BJ (cell line): ENCODE results near the gene TCF12. TPM values are rescaled to one million over a fixed set of nuclear protein-coding genes. Genes with fewer than 3 reads are reported as not detected.

Experiments used
- CTCF ChIA-PET: fragments of 350-600 bp; formaldehyde crosslinking; extraction: SDS; loops from one replicate; lab custom pipeline; 2021; ENCODE audit warnings: antibody characterized with exemption, inconsistent platforms; lab: Yijun Ruan, JAX
- POLR2A ChIA-PET: fragments of 300-600 bp; sonication (Branson Sonifier 250); formaldehyde crosslinking; extraction: SDS; loops from one replicate; lab custom pipeline; 2021; ENCODE audit warnings: antibody characterized with exemption; lab: Charles Lee
- DNase-seq: peaks from one replicate; pipeline ENCODE4 v3.0.0-alpha.2; 2011; ENCODE audit warnings: low read depth
- H3K27me3 ChIP-seq: 2 replicates; pipeline ENCODE4 v1.6.0; 2011; ENCODE audit warnings: low read length; ENCODE audit not compliant: control insufficient read depth, insufficient read depth
- H3K36me3 ChIP-seq: 2 replicates; pipeline ENCODE4 v1.5.1; 2011; ENCODE audit warnings: low read length; ENCODE audit not compliant: control insufficient read depth, insufficient read depth
- H3K4me3 ChIP-seq: 2 replicates; pipeline ENCODE4 v1.5.1; 2011; ENCODE audit warnings: low read depth, mild to moderate bottlenecking, control low read depth, low read length
- CTCF ChIP-seq: IDR thresholded peaks from 2 replicates; pipeline ENCODE4 v1.5.1; 2011; ENCODE audit warnings: low read depth, mild to moderate bottlenecking, control low read depth, inconsistent platforms, low read length, moderate library complexity; ENCODE audit not compliant: insufficient read depth
- polyA plus RNA-seq: library from polyadenylated mRNA; depleted of rRNA; stranded (reverse); fragments of >200 nt; gene quantifications from 2 replicates; pipeline ENCODE4 v1.2.3, GENCODE V29; 2011

TCF12 gene
- polyA plus RNA-seq, 1 experiment = 134 TPM

DNA sequence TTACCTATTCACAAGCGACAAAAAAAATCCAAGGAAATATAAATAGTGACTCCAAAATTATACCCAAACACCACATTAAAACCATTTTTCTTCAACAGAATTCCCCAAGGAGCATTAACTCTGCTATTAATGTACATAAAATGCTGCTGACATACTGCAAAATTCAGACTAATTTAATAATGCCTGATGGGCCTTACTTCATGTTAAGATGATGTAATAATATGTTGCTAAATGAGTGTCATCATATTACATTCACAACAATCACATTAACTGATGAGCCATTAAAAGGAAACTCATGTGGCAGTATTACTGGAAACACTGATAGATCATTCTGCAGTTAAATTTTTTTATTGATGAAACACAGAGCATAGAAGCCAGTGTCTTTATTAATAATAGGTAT, 253.0 kb downstream of the TCF12 start:
- no peak for DNase-seq
- Histone ChIP-seq H3K27me3 (no peaks in the 10 kb centered on the region), H3K4me3 (no peak overlapping the region), H3K36me3 (no peaks in the 10 kb centered on the region)
- POLR2A ChIA-PET = no interaction called here
- CTCF ChIA-PET = interaction anchor here (1.2 kb wide), 1 partner anchor 42 kb away, joined by 3 read pairs; no protein-coding TSS in a partner anchor
- TF ChIP-seq CTCF = no peak

DNA sequence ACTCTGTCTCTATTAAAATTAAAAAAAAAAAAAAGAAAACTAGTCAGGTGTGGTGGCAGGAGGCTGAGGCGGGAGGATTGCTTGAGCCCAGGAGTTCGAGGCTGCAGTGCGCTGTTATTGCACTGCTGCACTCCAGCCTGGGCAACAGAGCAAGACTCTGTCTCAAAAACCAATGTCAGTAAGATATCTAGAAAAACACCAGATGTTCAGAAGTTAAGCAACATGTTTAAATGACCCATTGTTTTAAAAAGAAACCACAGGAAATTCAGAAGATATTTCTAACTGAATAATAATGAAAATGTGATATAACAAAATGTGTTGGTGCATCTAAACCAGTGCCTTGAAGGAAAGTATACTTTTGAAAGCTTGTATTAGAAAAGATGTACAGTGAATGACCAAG, 254.5 kb downstream of the TCF12 start:
- Histone ChIP-seq H3K4me3 (no peak overlapping the region), H3K36me3 (no peaks in the 10 kb centered on the region), H3K27me3 (no peaks in the 10 kb centered on the region)
- ChIA-PET CTCF (interaction anchor here (0.6 kb wide), 1 partner anchor 779 kb away, joined by 3 read pairs; no protein-coding TSS in a partner anchor), POLR2A (interaction anchor here (0.7 kb wide), 1 partner anchor 66 kb away, joined by 5 read pairs; no protein-coding TSS in a partner anchor)
- no peak for DNase-seq
- TF ChIP-seq CTCF = no peak

DNA sequence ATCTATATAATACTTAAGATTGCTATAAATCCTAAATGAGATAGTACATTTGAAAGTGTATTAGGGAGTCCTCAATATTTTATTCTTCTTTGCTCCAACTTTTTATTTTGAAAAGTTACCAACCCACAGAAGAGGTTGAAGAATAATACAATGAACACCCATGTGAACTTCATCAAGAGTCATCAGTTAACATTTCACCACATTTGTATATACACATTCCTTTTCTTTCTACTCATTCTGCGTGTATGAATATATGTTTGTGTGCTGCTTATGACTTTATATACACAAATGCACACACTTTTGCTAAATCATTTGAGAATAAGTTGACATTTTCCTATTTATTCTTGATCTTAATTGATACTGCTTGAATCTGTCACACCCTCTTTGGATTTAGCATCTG, 264.6 kb downstream of the TCF12 start:
- Histone ChIP-seq H3K4me3 (no peak overlapping the region), H3K27me3 (no peaks in the 10 kb centered on the region), H3K36me3 (no peaks in the 10 kb centered on the region)
- DNase-seq = no peak
- POLR2A ChIA-PET = interaction anchor here (0.6 kb wide), 1 partner anchor 203 kb away, joined by 3 read pairs; no protein-coding TSS in a partner anchor
- CTCF ChIA-PET = no interaction called here
- TF ChIP-seq CTCF = no peak

DNA sequence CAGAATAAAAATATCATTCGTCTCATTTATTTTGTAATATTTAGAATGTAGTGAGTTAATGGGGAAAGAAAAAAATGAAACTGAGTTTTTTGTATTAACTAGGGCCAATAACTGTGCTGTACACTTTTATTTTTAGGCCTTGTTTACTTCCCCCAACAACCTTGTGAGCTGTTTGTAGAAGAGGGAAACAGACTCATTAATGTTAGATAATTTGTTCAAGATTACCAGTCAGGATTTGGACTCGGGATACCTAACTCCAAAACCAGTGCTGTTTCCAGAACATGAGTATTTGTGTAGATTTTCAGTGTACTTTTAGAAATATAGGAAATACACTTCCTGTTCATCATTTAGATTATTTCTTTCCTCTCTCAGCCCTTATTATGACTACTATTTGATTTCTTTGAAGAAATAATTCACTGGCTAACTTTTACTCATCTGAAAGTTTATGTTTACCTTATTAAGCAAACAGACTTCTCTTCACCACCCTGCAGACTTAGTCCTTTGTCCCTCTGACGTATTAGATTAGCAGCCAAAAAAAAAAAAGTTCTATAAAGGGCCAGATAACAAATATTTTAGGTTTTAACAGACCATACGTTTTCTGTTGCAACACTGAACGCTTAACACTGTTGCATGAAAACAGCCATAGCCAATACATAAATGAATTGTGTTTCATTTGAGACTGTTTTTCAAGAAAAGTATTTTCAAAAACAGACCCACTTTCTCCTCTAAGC, 265.3 kb downstream of the TCF12 start:
- CTCF ChIA-PET = interaction anchor here (0.6 kb wide), 1 partner anchor 350 kb away, joined by 3 read pairs; no protein-coding TSS in a partner anchor
- POLR2A ChIA-PET = no interaction called here
- Histone ChIP-seq H3K36me3 (no peaks in the 10 kb centered on the region), H3K27me3 (no peaks in the 10 kb centered on the region), H3K4me3 (no peak overlapping the region)
- DNase-seq = no peak
- no peak for TF ChIP-seq CTCF

- Histone ChIP-seq H3K27me3 (no peaks in the 10 kb centered on the region), H3K36me3 (no peaks in the 10 kb centered on the region), H3K4me3 (no peak overlapping the region)
- DNase-seq = no peak
- ChIA-PET POLR2A (interaction anchor here (0.6 kb wide), 1 partner anchor 122 kb away, joined by 4 read pairs; no protein-coding TSS in a partner anchor), CTCF (interaction anchor here (0.6 kb wide), 1 partner anchor 351 kb away, joined by 3 read pairs; no protein-coding TSS in a partner anchor)
- no peak for TF ChIP-seq CTCF
Observed at GRCh38 chr15:57184502-57184901, 266.1 kb downstream of the TCF12 start.
